CD14-positive monocyte (primary cell): ENCODE results near the gene SULT1E1. TPM values are rescaled to one million over a fixed set of nuclear protein-coding genes. Genes with fewer than 3 reads are reported as not detected.
A peak's percentile ranks its signal among the peaks of the same experiment; 100 is the strongest.

Experiments
- DNase-seq, 3 donors: peaks; one replicate each; pipeline ENCODE4 v3.0.0-alpha.2; 2011 to 2022
- H2AFZ ChIP-seq: 2 replicates; pipeline ENCODE4 v1.6.0; 2012; ENCODE audit warnings: mild to moderate bottlenecking, low read depth, low read length, inconsistent platforms; ENCODE audit not compliant: insufficient read depth, poor library complexity, severe bottlenecking
- H3K27ac ChIP-seq, 2 donors: 1 replicate in 1 of 2; 2 replicates in 1 of 2; pipeline ENCODE4 v1.5.1; 2012 to 2013; ENCODE audit warnings: low read length in 2 of 2, control low read depth in 1 of 2, inconsistent platforms in 1 of 2, low read depth in 1 of 2, mild to moderate bottlenecking in 1 of 2
- H3K27me3 ChIP-seq, 2 donors: one replicate each; pipeline versions ENCODE4 v1.6.0 to v1.6.1; 2011 to 2013; ENCODE audit warnings: low read length in 2 of 2; ENCODE audit not compliant: control insufficient read depth in 2 of 2, insufficient read depth in 2 of 2
- H3K36me3 ChIP-seq, 2 donors: replicated peaks in 1 of 2; 1 replicate in 1 of 2; 2 replicates in 1 of 2; pipeline versions ENCODE4 v1.5.1 to v1.6.1; 2012 to 2013; ENCODE audit warnings: low read length in 2 of 2, control low read depth in 1 of 2, inconsistent platforms in 1 of 2, mild to moderate bottlenecking in 1 of 2; ENCODE audit not compliant: insufficient read depth in 2 of 2, control insufficient read depth in 1 of 2
- H3K4me1 ChIP-seq, 2 donors: 1 replicate in 1 of 2; 2 replicates in 1 of 2; pipeline versions ENCODE4 v1.5.1 to v1.6.1; 2012 to 2013; ENCODE audit warnings: low read length in 2 of 2, control low read depth in 1 of 2, inconsistent platforms in 1 of 2, mild to moderate bottlenecking in 1 of 2, moderate library complexity in 1 of 2; ENCODE audit not compliant: insufficient read depth in 2 of 2, control insufficient read depth in 1 of 2
- H3K4me2 ChIP-seq: replicated peaks from 2 replicates; pipeline ENCODE3; 2012; ENCODE audit warnings: low read length, moderate library complexity, mild to moderate bottlenecking; ENCODE audit not compliant: poor library complexity, severe bottlenecking; ENCODE audit errors: extremely low read depth
- H3K4me3 ChIP-seq, 3 experiments: fragments of 200-600 bp in 1 of 3; sonication (generic) in 1 of 3; replicated peaks in 1 of 3; 1 replicate in 2 of 3; 2 replicates in 1 of 3; pipeline ENCODE4 v1.5.1; 2011 to 2013; ENCODE audit warnings: low read length in 3 of 3, mild to moderate bottlenecking in 3 of 3, control low read depth in 2 of 3, low read depth in 2 of 3, inconsistent platforms in 1 of 3, moderate library complexity in 1 of 3
- H3K79me2 ChIP-seq: 2 replicates; pipeline ENCODE4 v1.6.0; 2012; ENCODE audit warnings: mild to moderate bottlenecking, control low read depth, inconsistent platforms, low read length, moderate library complexity; ENCODE audit not compliant: insufficient read depth
- H3K9ac ChIP-seq: 2 replicates; pipeline ENCODE4 v1.6.0; 2017; ENCODE audit warnings: low read length, mild to moderate bottlenecking; ENCODE audit not compliant: insufficient read depth, poor library complexity, severe bottlenecking
- H3K9me3 ChIP-seq, 2 donors: replicated peaks in 1 of 2; 1 replicate in 1 of 2; 2 replicates in 1 of 2; pipeline versions ENCODE4 v1.5.1 to v1.6.1; 2012 to 2013; ENCODE audit warnings: low read length in 2 of 2, control low read depth in 1 of 2; ENCODE audit not compliant: control insufficient read depth in 1 of 2, insufficient read depth in 1 of 2
- H4K20me1 ChIP-seq: 2 replicates; pipeline ENCODE4 v1.6.0; 2012; ENCODE audit warnings: mild to moderate bottlenecking, low read length, control low read depth, moderate library complexity; ENCODE audit not compliant: insufficient read depth
- H3K27ac Mint-ChIP-seq, 7 donors: one replicate each; pipeline ENCODE4 v1.8.0; 2020; ENCODE audit warnings: mild to moderate bottlenecking in 7 of 7, mixed read lengths in 7 of 7, moderate library complexity in 6 of 7, inconsistent platforms in 2 of 7
- H3K27me3 Mint-ChIP-seq, 3 donors: one replicate each; pipeline ENCODE4 v1.8.0; 2021 to 2022; ENCODE audit warnings: low read depth in 3 of 3, mild to moderate bottlenecking in 3 of 3, mixed read lengths in 3 of 3, moderate library complexity in 3 of 3, inconsistent platforms in 1 of 3
- H3K36me3 Mint-ChIP-seq, 2 donors: one replicate each; pipeline ENCODE4 v1.8.0; 2020; ENCODE audit warnings: mixed read lengths in 2 of 2, inconsistent platforms in 1 of 2, mild to moderate bottlenecking in 1 of 2
- H3K4me1 Mint-ChIP-seq: one replicate; pipeline ENCODE4 v1.8.0; 2020; ENCODE audit warnings: mild to moderate bottlenecking, mixed read lengths
- H3K4me3 Mint-ChIP-seq, 2 donors: one replicate each; pipeline ENCODE4 v1.8.0; 2020; ENCODE audit warnings: mild to moderate bottlenecking in 2 of 2, mixed read lengths in 2 of 2, moderate library complexity in 1 of 2
- H3K9me3 Mint-ChIP-seq, 7 donors: one replicate each; pipeline ENCODE4 v1.8.0; 2020 to 2022; ENCODE audit warnings: mixed read lengths in 7 of 7, mild to moderate bottlenecking in 6 of 7, moderate library complexity in 6 of 7, inconsistent platforms in 2 of 7
- CTCF ChIP-seq: fragments of 200-600 bp; IDR thresholded peaks from one replicate; pipeline ENCODE4 v1.8.0; 2022; ENCODE audit warnings: antibody characterized with exemption, mild to moderate bottlenecking
- WGBS: methylation state at CpG from one replicate; pipeline ENCODE4 v1.1.5; 2013; ENCODE audit warnings: missing lambda C conversion rate; ENCODE audit not compliant: insufficient coverage; 5-methylcytosine and 5-hydroxymethylcytosine counted together
- intact Hi-C, 2 donors: fragments of 100-400 bp; cut with micrococcal nuclease; formaldehyde crosslinking; loops; one replicate each; pipeline versions ENCODE4 v1.15.0 to v1.15.1; 2023
- polyA plus RNA-seq, 3 donors: library from polyadenylated mRNA; depleted of rRNA in 1 of 3; unstranded in 2 of 3; stranded (reverse) in 1 of 3; fragments of 300-500 nt in 2 of 3; fragments of >200 nt in 1 of 3; fragmentation: Illumina TruSeq in 2 of 3; gene quantifications; 1 replicate in 2 of 3; 2 replicates in 1 of 3; pipeline ENCODE4 v1.2.3, GENCODE V29; 2012 to 2021

Gene SULT1E1
- polyA plus RNA-seq, 3 donors: not detected

- no peak for DNase-seq
- Mint-ChIP-seq H3K4me3 (no peak overlapping the region), H3K4me1 (peaks cover 6% of the 10 kb centered on the region), H3K27me3 (no peaks in the 10 kb centered on the region), H3K27ac (no peak overlapping the region), H3K9me3 (peaks cover 0 to 7% (median 2%) of the 10 kb centered on the region in 7 donors), H3K36me3 (no peaks in the 10 kb centered on the region)
- no peak overlapping the region for H3K9ac ChIP-seq
- no CpG with 5 or more reads among the region's 4 CpGs for WGBS
- H2AFZ ChIP-seq: peak overlapping the region; percentile 37
- H3K4me2 ChIP-seq: no peak overlapping the region
- intact Hi-C loops: no loop called here
- no peak overlapping the region for H3K27ac ChIP-seq
- no peak overlapping the region for H3K4me3 ChIP-seq
- H3K79me2 ChIP-seq: no peaks in the 10 kb centered on the region
- H3K4me1 ChIP-seq: no peaks in the 10 kb centered on the region
- H3K27me3 ChIP-seq: no peaks in the 10 kb centered on the region
- H4K20me1 ChIP-seq: no peaks in the 10 kb centered on the region
- H3K36me3 ChIP-seq: no peaks in the 10 kb centered on the region
- no peak for TF ChIP-seq CTCF
- no peaks in the 10 kb centered on the region for H3K9me3 ChIP-seq
These were observed 16.0 kb downstream of the SULT1E1 start for GRCh38 chr4:69843932-69844331.

- Histone ChIP-seq H3K27ac (no peak overlapping the region), H3K36me3 (no peaks in the 10 kb centered on the region), H4K20me1 (no peaks in the 10 kb centered on the region), H3K4me2 (no peak overlapping the region), H3K4me3 (no peak overlapping the region), H3K9ac (no peak overlapping the region), H3K9me3 (no peaks in the 10 kb centered on the region), H3K4me1 (no peaks in the 10 kb centered on the region), H2AFZ (no peak overlapping the region), H3K27me3 (no peaks in the 10 kb centered on the region), H3K79me2 (no peaks in the 10 kb centered on the region)
- peaks cover 5% of the 10 kb centered on the region for H3K4me1 Mint-ChIP-seq
- no peak for TF ChIP-seq CTCF
- intact Hi-C loops: no loop called here
- H3K27me3 Mint-ChIP-seq: no peaks in the 10 kb centered on the region
- peaks cover 0 to 7% (median 2%) of the 10 kb centered on the region in 7 donors for H3K9me3 Mint-ChIP-seq
- WGBS: no CpG with 5 or more reads among the region's 1 CpG
- H3K27ac Mint-ChIP-seq: no peak overlapping the region
- H3K36me3 Mint-ChIP-seq: no peaks in the 10 kb centered on the region
- no peak overlapping the region for H3K4me3 Mint-ChIP-seq
- DNase-seq: no peak
These were observed 16.6 kb downstream of the SULT1E1 start for GRCh38 chr4:69843301-69843700.
